ENCODE results near the gene CEBPG. TPM values are rescaled to one million over a fixed set of nuclear protein-coding genes. Genes with fewer than 3 reads are reported as not detected.

CEBPG gene
- polyA plus RNA-seq, 3 donors: 24.0 to 26.3 (median 25.8) TPM

Other genes with a start within 250 kb of the CEBPG start
- 1 to 10 TPM in 2 of 3 donors, under 1 TPM in 1; 0.82 to 1.3 (median 1.1) TPM for gene WDR88, start 241.6 kb upstream of the CEBPG start, polyA plus RNA-seq (ENCODE audit: insufficient read length in 3 of 3)
- gene LRP3, start 179.4 kb upstream of the CEBPG start, polyA plus RNA-seq (ENCODE audit: insufficient read length in 3 of 3): 10 to 100 TPM; 18.1 to 21.5 (median 18.2) TPM
- gene SLC7A10, start 147.9 kb upstream of the CEBPG start, polyA plus RNA-seq (ENCODE audit: insufficient read length in 3 of 3): under 1 TPM; 0.10 to 0.34 (median 0.12) TPM
- 1 to 10 TPM; 2.4 to 4.2 (median 3.7) TPM for gene CEBPA, start 71.2 kb upstream of the CEBPG start, polyA plus RNA-seq (ENCODE audit: insufficient read length in 3 of 3)
- gene PEPD, start 148.1 kb downstream of the CEBPG start, polyA plus RNA-seq (ENCODE audit: insufficient read length in 3 of 3): 100 to 1,000 TPM; 112 to 141 (median 123) TPM
- under 1 TPM; 0.12 to 0.27 (median 0.24) TPM for gene CHST8, start 248.2 kb downstream of the CEBPG start, polyA plus RNA-seq (ENCODE audit: insufficient read length in 3 of 3)